ENCODE results near the gene DLX5. TPM values are rescaled to one million over a fixed set of nuclear protein-coding genes. Genes with fewer than 3 reads are reported as not detected.

Gene DLX5
- total and polyA plus RNA-seq, 8 donors: 0.09 TPM; not detected in 7

- DNase-seq (no peak), FAIRE-seq (no peak), ATAC-seq (no peak)
- Histone ChIP-seq H3K27me3 (peaks cover 15 to 60% (median 31%) of the 10 kb centered on the region in 4 donors), H3K36me3 (no peaks in the 10 kb centered on the region), H3K9me3 (no peaks in the 10 kb centered on the region), H3K4me1 (no peaks in the 10 kb centered on the region), H3K27ac (no peak overlapping the region), H3K4me3 (no peak overlapping the region)
- intact Hi-C loops (cut with DNase I): no loop called here
- no peak for TF ChIP-seq CTCF (IDR thresholded peaks at IDR 0.05)
- 10 to 13% methylated on average over 27 of the region's 27 CpGs for WGBS, 2 donors
Measured at GRCh38 chr7:96993094-96993865, 31.4 kb downstream of the DLX5 start.

DNA sequence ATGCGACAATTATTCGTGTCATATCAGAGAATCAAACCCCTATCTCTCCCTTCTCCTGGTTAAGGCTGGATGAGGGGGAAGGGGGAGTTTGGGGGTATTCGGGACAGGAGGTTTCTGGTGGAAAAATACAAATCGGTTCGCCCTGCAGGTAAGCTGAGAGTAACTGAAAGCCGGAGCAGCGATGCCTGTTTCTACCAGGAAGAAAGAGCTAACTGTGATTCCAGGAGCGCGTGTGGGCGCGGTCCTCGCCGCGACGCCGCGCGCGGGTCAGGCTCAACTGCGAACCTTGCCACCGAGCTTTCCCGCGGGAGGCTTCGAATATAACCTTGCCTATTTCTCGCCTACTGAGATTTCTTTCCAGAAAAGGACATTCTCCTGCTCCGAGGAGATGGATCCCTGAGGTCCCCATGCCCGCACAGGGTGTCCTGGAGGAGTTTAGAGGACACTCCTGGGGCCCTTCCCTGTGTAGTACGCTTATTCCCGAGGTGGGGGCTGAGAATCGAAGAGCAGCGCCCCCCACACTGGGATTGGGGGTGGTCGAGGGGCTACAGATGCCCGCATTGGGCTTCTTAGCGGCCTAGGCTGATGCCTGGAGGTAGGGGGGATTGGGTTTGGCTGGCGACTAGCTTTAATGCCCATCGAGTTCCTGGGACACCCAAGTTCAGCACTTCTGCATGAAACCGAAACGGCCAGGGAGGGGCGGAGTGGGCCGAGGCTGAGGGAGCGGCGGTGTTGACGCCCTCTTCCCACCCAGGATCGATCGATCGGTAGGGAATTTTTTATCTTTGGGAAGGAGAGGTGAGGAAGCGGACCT is 32.2 kb downstream of the DLX5 start:
- intact Hi-C loops (cut with DNase I): no loop called here
- H3K27ac ChIP-seq: no peak overlapping the region
- H3K4me1 ChIP-seq: no peaks in the 10 kb centered on the region
- H3K36me3 ChIP-seq: no peaks in the 10 kb centered on the region
- H3K9me3 ChIP-seq: no peaks in the 10 kb centered on the region
- no peak for ATAC-seq
- DNase-seq: no peak
- no peak overlapping the region for H3K4me3 ChIP-seq
- TF ChIP-seq CTCF (IDR thresholded peaks at IDR 0.05): no peak
- WGBS, 2 donors: 10 to 12% methylated on average over 47 of the region's 47 CpGs
- FAIRE-seq: no peak
- H3K27me3 ChIP-seq: peaks cover 15 to 52% (median 30%) of the 10 kb centered on the region in 4 donors

- Histone ChIP-seq H3K4me3 (no peak overlapping the region), H3K27ac (no peak overlapping the region), H3K9me3 (no peaks in the 10 kb centered on the region), H3K4me1 (no peaks in the 10 kb centered on the region), H3K27me3 (peaks cover 15 to 49% (median 28%) of the 10 kb centered on the region in 4 donors), H3K36me3 (no peaks in the 10 kb centered on the region)
- ATAC-seq (no peak), DNase-seq (no peak), FAIRE-seq (no peak)
- intact Hi-C loops (cut with DNase I): no loop called here
- WGBS, 2 donors: 7 to 9% methylated on average over 13 of the region's 13 CpGs
- no peak for TF ChIP-seq CTCF (IDR thresholded peaks at IDR 0.05)
Measured at GRCh38 chr7:96991546-96992191, 33.0 kb downstream of the DLX5 start.

DNA sequence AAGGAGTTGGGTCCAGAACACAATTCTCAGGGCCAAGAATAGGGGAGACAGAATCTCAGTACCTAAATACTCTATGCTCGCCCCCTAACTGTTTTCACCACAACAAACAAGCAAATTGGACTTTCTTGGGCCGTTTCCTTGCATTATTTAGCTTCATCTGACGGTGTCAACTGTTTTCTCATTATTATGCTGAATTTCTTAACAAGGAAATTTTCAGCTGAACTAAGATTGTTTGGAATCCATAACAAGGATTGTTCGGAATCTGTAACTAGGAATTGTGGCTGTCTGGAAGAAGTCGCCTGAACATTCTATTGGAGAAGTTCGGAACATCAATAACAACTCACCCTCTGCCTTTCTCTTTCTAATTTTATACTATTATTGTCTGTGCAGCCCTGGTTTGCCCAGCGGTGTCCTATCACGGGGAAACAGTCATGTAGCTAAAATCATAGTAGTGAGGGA is 34.7 kb downstream of the DLX5 start:
- 17 to 20% methylated on average over 8 of the region's 8 CpGs for WGBS, 2 donors
- no peaks in the 10 kb centered on the region for H3K9me3 ChIP-seq
- no peak overlapping the region for H3K4me3 ChIP-seq
- FAIRE-seq (no peak), DNase-seq (no peak), ATAC-seq (no peak)
- no peaks in the 10 kb centered on the region for H3K36me3 ChIP-seq
- no peak overlapping the region for H3K27ac ChIP-seq
- no peaks in the 10 kb centered on the region for H3K4me1 ChIP-seq
- intact Hi-C loops (cut with DNase I): no loop called here
- H3K27me3 ChIP-seq: peaks cover 13 to 40% (median 27%) of the 10 kb centered on the region in 4 donors
- no peak for TF ChIP-seq CTCF (IDR thresholded peaks at IDR 0.05)
